Muscle layer of duodenum (tissue), 2 donors: ENCODE measurements around the gene NEURL1.
"Not testable (repeated sequence)": the region's sequence is repeated elsewhere in the genome, so short reads cannot be mapped to it uniquely, and the experiment has no call there.

Source experiments
- H3K27ac ChIP-seq: one replicate; pipeline ENCODE4 v1.7.0; 2013; ENCODE audit warnings: mild to moderate bottlenecking, low read length
- H3K27me3 ChIP-seq: one replicate; pipeline ENCODE4 v1.7.0; 2013; ENCODE audit warnings: low read depth, mild to moderate bottlenecking, control low read depth, low read length
- H3K36me3 ChIP-seq, 2 donors: one replicate each; pipeline ENCODE4 v1.7.0; 2013; ENCODE audit warnings: low read length in 2 of 2, control low read depth in 1 of 2, mild to moderate bottlenecking in 1 of 2; ENCODE audit not compliant: insufficient read depth in 2 of 2, control insufficient read depth in 1 of 2
- H3K4me1 ChIP-seq, 2 donors: one replicate each; pipeline ENCODE4 v1.7.0; 2013; ENCODE audit warnings: low read length in 2 of 2, mild to moderate bottlenecking in 2 of 2, control low read depth in 1 of 2, moderate library complexity in 1 of 2; ENCODE audit not compliant: insufficient read depth in 2 of 2, control insufficient read depth in 1 of 2
- H3K4me3 ChIP-seq, 2 donors: one replicate each; pipeline ENCODE4 v1.7.0; 2013; ENCODE audit warnings: low read length in 2 of 2, low read depth in 1 of 2, mild to moderate bottlenecking in 1 of 2
- H3K9me3 ChIP-seq, 2 donors: one replicate each; pipeline ENCODE4 v1.7.0; 2013; ENCODE audit warnings: low read length in 2 of 2, control low read depth in 1 of 2, mild to moderate bottlenecking in 1 of 2; ENCODE audit not compliant: control insufficient read depth in 1 of 2
- donor health status: healthy.

Gene NEURL1

DNA sequence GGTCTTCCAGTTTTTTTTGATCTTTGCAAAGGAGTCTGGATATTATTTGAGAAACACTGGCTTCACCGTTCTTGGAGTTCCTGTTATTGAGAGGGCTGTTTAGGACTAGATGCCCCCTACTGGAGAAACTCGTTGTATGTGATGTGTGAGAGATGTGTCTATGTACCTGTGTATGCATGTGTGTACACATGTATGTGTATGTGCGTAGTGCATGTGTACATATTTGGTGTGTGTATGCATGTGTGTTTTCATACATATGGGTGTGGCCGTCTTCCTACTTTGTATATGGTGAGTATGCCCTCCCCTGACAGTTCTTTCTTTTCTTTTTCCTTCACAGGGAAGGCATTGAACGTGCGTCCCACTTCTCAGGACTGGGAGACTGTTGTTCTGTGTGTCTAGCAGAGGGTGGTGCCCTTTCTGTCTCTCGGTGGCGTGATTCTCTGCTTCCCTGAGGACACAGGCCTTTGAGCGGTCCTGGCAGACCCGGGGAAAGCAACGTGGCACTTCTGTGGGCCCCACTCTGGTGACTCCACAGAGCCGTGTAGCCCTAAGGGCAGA lies 11.5 kb upstream of the NEURL1 start:
- H3K4me3 ChIP-seq: no peak overlapping the region
- H3K27me3 ChIP-seq: no peaks in the 10 kb centered on the region
- no peaks in the 10 kb centered on the region for H3K36me3 ChIP-seq
- H3K4me1 ChIP-seq: peaks cover 0 to 8% of the 10 kb centered on the region in 2 donors
- no peaks in the 10 kb centered on the region for H3K9me3 ChIP-seq
- no peak overlapping the region for H3K27ac ChIP-seq

DNA sequence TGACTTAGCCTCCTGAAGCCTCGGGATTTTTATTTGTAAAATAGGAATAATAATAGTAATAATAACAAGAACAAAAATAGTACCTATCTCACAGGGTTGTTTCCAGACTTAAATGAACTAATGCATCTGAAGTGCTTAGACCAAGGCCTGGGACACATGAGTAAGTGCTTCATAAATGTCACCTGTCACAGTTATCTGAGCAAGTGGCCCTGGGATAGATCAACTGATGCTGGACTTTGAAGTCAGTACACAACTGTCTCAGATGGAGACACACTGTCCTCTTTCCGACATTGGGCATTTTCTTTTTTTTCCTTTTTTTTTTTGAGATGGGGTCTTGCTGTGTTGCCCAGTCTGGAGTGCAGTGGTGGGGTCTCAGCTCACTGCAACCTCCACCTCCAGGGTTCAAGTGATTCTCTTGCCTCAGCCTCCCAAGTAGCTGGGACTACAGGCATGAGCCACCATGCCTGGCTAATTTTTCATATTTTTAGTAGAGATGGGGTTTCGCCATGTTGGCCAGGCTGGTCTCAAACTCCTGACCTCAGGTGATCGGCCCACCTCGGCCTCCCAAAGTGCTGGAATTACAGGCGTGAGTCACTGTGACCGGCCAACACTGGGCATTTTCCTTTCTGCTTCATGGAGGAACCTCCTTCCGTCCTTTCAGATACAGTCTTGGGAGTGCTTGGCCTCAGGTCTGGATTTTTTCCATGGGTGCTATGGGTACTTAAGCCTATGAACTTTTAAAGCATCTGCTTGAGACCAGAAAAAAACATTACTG lies 6.7 kb upstream of the NEURL1 start:
- H3K27me3 ChIP-seq, H3K9me3 ChIP-seq, H3K4me1 ChIP-seq, H3K36me3 ChIP-seq, H3K27ac ChIP-seq, H3K4me3 ChIP-seq: not testable (repeated sequence)

DNA sequence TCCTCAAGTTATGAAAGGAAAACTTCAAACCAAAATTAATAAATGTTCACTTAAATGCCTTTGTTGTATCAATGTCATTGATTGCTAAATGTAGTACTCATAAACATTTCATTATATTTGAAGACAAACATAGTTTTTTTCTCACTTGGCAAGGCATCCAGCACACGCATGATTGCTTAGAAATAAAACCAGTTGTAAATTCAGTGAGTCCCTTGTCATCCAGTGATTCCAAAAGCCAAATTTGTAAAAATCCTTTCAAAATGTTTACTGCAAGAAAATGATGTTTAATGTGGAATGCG lies 6.1 kb upstream of the NEURL1 start:
- no peak overlapping the region for H3K4me3 ChIP-seq
- no peak overlapping the region for H3K27ac ChIP-seq
- H3K36me3 ChIP-seq: no peaks in the 10 kb centered on the region
- no peaks in the 10 kb centered on the region for H3K9me3 ChIP-seq
- H3K27me3 ChIP-seq: no peaks in the 10 kb centered on the region
- H3K4me1 ChIP-seq: peaks cover 0 to 7% of the 10 kb centered on the region in 2 donors

DNA sequence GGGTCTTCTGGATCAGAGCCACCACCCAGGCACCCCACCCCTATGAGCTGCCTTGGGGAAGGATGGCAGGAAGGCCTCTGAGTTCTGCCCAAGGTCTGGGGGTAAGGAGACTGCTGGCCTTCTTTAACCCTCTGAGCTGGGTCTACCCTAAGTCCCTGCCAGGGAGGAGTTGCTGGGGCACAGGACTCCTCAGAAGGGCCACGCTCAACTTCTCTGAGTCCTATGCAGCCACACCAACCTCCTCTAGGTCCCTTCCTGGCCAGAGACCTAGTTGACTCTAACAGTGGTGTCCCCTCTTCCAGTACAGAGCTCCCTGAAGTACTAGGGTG lies 2.6 kb upstream of the NEURL1 start:
- Histone ChIP-seq H3K9me3 (no peaks in the 10 kb centered on the region), H3K27ac (no peak overlapping the region), H3K36me3 (no peaks in the 10 kb centered on the region), H3K27me3 (peaks cover 12% of the 10 kb centered on the region), H3K4me1 (peaks cover 0 to 25% of the 10 kb centered on the region in 2 donors), H3K4me3 (no peak overlapping the region)

DNA sequence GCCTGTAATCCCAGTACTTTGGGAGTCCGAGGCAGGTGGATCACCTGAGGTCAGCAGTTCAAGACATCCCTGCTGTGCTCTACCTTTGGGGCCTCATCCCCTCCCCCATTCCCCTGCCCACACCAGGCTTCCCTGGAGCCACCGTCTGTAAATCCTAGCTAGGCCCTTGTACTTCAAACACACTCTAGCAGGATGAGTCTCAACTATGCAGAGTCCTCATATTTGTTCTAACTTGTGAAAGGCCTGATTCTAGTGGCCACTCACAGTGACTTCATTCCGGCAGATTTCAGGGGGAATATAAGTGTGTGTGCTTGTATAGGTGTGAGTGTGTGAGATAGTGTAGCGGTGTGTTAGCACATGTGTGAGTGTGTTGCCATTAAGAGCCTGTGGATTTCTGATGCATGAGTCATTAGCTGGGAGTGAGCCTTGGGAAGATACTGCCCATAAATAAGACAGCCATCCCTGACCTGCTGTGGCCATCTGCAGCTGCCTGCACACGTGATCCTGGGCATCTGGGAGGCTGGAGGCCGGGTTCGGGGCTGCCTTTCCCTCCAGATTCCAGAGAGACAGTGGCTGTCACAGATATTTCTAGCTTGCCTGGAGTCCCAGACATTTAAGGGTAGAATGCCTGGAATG lies 1.7 kb upstream of the NEURL1 start:
- no peaks in the 10 kb centered on the region for H3K9me3 ChIP-seq
- H3K4me3 ChIP-seq: no peak overlapping the region
- no peaks in the 10 kb centered on the region for H3K36me3 ChIP-seq
- peaks cover 0 to 21% of the 10 kb centered on the region in 2 donors for H3K4me1 ChIP-seq
- H3K27me3 ChIP-seq: peaks cover 12% of the 10 kb centered on the region
- H3K27ac ChIP-seq: no peak overlapping the region

DNA sequence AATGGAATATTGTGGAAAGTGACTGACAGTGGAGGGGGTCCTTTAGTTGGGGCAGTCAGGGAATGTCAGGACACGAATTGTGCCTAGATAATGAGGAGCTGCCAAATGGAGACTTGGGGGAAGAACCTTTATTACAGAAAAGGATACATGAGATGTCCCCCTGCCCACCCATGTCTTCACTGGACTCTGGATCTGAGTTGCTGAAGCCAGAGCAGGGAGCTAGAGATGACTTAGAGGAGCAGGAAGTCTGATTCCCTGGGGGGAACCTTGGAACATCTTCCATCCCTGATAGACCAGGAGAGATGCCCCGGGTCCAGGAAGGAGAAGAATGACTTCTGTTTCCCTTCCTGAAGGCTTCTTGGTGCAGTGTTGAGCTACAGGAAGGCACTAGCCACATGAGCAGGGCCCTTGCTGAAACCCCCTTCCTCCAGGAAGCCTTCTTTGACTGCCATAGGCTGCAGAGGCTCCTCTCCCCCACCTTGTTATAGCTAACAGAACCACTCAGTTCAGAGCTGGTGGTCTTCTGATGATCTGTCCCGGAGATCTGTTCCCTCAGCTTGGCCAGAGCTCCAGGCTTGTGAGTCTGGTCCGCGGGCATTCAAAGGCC lies 747 bp upstream of the NEURL1 start:
- peaks cover 12% of the 10 kb centered on the region for H3K27me3 ChIP-seq
- no peak overlapping the region for H3K27ac ChIP-seq
- peaks cover 0 to 21% of the 10 kb centered on the region in 2 donors for H3K4me1 ChIP-seq
- no peaks in the 10 kb centered on the region for H3K36me3 ChIP-seq
- peak overlapping the region in 1 of 2 donors; percentile 74 for H3K4me3 ChIP-seq
- H3K9me3 ChIP-seq: no peaks in the 10 kb centered on the region

DNA sequence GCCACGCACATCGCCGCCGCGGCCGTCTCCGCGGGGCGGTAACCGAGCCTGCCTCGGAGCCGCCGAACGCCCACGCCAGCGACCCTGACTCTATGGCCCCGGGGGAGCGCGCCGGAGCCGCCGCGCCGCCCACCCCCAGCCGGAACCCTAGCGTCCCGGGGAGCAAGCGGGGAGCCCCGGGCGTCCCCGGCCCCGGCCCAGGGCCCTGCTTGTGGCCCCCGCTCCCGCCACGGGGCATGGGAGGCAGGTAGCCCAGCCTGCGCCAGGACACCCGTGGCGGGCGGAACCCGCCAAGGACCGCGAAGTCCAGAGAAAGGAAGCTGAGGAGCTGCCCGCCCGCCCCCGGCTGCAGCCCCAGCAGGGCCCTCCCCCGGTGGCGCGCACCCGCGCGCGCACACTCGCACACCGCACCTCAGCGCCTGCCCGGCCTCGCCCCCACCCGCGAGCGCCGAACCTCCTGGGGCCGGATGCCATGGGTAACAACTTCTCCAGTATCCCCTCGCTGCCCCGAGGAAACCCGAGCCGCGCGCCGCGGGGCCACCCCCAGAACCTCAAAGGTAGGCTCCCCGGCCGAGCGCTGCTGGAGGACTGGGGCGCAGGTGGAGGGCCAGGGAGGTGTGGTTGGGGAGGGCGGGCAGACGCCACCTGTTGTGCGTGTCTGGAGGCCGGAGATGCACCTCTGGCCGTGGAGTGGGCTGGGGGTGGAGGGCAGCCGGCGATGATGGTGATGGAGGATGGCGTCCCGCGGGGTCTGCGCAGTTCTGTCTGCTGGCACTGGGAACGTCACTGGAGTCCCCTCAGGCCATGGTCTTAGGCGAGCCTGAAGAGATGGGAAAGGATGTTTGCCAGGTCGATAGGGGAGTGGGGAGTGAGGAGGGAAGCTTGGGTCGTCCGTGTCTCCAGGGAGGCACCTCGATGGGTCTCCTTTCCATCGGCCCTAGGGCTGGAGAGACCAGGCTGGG lies 692 bp downstream of the NEURL1 start:
- H3K4me3 ChIP-seq: peak overlapping the region in 1 of 2 donors; percentile 74
- no peaks in the 10 kb centered on the region for H3K36me3 ChIP-seq
- peaks cover 12% of the 10 kb centered on the region for H3K27me3 ChIP-seq
- no peak overlapping the region for H3K27ac ChIP-seq
- no peaks in the 10 kb centered on the region for H3K9me3 ChIP-seq
- H3K4me1 ChIP-seq: peaks cover 0 to 21% of the 10 kb centered on the region in 2 donors

DNA sequence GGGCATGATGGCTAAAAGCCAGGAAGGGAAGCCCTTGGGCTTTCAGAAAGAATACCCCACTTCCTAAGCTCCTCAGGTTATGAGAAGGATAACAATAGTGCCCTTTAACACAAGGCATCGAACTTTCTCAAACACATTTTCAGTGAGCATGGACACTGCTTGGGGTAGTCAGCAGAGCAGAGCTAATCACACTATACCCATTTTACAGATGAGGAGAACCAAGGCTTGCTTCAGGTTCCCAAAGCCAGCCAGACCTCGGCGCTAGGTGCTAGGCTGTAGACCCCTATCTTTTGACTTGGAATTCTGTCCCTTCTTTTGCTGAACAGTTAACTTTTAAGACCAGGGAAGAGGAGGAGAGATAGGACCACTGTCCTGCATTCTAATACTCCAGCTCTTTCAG lies 1.8 kb downstream of the NEURL1 start:
- peaks cover 3 to 21% of the 10 kb centered on the region in 2 donors for H3K4me1 ChIP-seq
- no peaks in the 10 kb centered on the region for H3K9me3 ChIP-seq
- H3K27ac ChIP-seq: no peak overlapping the region
- H3K4me3 ChIP-seq: no peak overlapping the region
- peaks cover 12% of the 10 kb centered on the region for H3K27me3 ChIP-seq
- H3K36me3 ChIP-seq: no peaks in the 10 kb centered on the region

DNA sequence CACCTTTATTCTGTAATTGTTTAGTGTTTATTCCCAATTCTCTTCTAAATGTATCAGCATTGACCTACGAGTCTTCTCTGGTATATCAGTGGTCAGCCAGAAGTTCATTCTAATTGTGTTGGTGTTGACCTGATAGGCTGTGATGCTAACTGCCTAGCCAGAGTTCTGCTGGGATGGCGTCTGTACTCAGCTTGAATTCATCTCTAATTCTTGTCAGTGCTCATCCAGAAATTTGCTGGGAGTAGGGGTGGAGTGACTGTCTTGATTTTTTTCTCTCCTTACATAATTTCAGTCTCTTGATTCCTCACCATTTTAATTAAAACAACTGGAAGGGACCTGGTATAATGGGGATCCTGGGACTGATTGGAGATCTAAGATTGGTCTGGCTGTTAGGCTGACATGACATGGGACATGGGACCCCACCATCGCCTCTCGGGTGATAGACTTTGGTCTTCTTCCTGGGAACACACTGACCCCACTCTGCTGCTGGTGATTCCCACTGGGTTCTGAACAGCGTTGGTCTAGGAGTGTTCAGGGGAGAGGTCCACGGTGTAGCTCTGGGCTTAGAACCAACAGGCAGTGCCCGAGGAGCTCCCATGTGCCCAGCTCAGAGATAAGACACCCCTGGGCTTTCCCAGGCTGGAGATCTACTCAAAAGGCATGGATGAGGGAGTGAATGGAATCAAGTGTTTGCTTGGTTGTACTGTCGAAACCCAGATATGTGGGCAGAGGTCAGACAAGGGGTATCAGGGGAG lies 3.8 kb downstream of the NEURL1 start:
- Histone ChIP-seq H3K4me1 (peaks cover 3 to 18% of the 10 kb centered on the region in 2 donors), H3K36me3 (no peaks in the 10 kb centered on the region), H3K4me3 (no peak overlapping the region), H3K9me3 (no peaks in the 10 kb centered on the region), H3K27me3 (peaks cover 12% of the 10 kb centered on the region), H3K27ac (no peak overlapping the region)

DNA sequence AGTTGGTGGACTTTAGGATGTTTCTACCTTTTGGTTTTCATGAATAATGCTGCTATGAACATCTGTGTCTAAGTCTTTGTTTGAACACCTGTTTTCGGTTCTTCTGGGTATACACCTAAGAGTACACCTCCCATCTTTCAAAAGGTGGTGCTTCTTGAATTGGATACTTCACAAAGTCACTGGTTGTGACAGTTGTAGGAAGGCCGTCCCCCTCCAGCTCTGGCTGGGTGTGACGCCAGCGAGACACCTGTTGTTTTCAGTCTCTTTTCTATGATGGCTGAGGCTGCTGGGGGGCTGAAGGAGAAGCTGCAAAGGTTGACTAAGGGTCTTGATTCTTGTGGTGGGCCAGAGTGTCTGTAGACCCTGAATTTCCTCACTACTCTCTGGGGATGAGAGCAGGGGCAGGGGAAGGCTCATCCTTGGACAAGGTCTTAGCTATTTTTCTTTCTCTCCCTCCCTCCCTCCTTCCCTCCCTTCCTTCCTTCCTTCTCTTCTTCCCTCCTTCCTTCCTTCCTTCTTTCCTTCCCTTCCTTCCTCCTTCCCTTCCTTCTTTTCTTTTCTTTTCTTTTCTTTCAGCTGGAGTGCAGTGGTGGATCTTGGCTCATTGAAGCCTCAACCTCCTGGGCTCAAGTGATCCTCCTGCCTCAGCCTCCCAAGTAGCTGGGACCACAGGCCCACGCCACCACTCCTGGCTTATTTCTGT lies 5.6 kb downstream of the NEURL1 start:
- H3K4me1 ChIP-seq: peaks cover 3 to 7% of the 10 kb centered on the region in 2 donors
- no peaks in the 10 kb centered on the region for H3K9me3 ChIP-seq
- H3K36me3 ChIP-seq: no peaks in the 10 kb centered on the region
- no peak overlapping the region for H3K4me3 ChIP-seq
- H3K27me3 ChIP-seq: peaks cover 9% of the 10 kb centered on the region
- no peak overlapping the region for H3K27ac ChIP-seq
